22Rv1 (cell line): ENCODE data around the gene ZFYVE28.

Source experiments
- H3K27ac ChIP-seq: fragments of 450-650 bp; 2 replicates; pipeline ENCODE4 v1.5.1; 2017
- ZFX ChIP-seq: fragments of 450-650 bp; IDR thresholded peaks from 2 replicates; pipeline ENCODE4 v1.6.1; 2017; ENCODE audit warnings: antibody characterized with exemption, borderline replicate concordance
- TF ChIP-seq, protein P1 (sequence below): fragments of 450-650 bp; IDR thresholded peaks from 2 replicates; pipeline ENCODE4 v1.5.1; 2017; ENCODE audit warnings: mild to moderate bottlenecking

ZFYVE28 gene

DNA sequence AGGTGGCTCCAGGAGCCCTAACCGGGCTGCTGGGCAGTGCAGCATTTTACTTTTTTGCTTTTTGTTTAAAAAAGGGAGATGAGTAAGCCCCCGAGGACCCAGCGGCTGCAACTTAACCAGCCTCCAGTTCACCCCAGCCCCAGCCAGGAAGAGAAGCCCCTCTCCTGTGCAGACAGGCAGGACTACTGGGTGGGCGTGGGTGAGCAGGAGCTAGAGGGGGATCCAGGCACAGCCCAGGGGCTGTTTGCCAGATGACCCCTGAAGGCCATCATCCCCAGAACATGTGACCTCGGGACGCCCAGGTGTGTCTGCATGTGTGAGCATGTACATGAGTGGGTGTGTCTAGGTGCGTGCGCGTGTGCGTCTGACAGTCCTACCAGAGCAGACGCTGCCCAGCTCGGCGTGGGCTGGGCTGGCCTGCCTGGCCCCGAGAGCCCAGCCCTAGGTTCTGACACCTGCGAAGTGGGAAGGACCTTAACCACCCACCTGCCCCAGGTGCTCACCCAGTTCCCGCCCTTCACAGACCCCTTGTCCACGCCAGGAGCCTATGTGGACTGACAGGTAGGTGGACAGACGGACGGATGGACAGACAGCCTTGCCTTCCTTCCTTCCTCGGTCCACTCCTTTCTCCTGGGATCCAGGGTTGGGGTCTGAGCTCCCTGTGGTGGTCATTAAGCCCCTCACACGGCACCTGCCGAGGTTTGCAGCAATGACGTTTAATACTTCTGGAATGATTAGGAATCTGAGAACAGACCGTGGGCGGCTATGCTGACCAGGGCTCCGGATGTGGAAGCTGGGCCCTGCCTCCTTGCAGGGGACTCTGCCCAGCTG, 168.7 kb downstream of the ZFYVE28 start:
- no peak overlapping the region for H3K27ac ChIP-seq
- no peak for TF ChIP-seq ZFX
- TF ChIP-seq, protein P1, sequence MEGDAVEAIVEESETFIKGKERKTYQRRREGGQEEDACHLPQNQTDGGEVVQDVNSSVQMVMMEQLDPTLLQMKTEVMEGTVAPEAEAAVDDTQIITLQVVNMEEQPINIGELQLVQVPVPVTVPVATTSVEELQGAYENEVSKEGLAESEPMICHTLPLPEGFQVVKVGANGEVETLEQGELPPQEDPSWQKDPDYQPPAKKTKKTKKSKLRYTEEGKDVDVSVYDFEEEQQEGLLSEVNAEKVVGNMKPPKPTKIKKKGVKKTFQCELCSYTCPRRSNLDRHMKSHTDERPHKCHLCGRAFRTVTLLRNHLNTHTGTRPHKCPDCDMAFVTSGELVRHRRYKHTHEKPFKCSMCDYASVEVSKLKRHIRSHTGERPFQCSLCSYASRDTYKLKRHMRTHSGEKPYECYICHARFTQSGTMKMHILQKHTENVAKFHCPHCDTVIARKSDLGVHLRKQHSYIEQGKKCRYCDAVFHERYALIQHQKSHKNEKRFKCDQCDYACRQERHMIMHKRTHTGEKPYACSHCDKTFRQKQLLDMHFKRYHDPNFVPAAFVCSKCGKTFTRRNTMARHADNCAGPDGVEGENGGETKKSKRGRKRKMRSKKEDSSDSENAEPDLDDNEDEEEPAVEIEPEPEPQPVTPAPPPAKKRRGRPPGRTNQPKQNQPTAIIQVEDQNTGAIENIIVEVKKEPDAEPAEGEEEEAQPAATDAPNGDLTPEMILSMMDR = no peak

DNA sequence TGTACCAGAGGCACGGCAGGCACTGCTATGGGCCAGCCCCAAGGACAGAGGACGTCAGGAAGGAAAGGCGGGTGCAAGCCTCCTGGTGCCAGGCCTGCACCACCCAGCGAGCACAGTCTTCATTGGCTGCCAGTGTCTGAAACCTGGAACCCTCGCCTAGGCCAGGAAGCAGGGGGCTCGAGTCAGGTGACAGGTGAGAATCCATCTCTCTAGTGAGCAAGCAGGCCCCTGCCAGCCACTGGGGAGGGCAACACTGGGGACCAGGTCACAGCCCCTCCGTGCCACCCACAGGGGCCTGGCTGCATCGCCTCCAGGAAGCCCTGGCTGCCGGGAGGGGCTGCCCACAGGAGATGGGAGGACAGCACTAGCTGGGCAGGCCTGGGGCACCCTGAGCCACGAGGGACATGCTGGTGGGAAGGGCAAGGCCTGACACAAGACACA, 169.6 kb downstream of the ZFYVE28 start:
- H3K27ac ChIP-seq = no peak overlapping the region
- TF ChIP-seq, protein P1 = no peak
- no peak for TF ChIP-seq ZFX

DNA sequence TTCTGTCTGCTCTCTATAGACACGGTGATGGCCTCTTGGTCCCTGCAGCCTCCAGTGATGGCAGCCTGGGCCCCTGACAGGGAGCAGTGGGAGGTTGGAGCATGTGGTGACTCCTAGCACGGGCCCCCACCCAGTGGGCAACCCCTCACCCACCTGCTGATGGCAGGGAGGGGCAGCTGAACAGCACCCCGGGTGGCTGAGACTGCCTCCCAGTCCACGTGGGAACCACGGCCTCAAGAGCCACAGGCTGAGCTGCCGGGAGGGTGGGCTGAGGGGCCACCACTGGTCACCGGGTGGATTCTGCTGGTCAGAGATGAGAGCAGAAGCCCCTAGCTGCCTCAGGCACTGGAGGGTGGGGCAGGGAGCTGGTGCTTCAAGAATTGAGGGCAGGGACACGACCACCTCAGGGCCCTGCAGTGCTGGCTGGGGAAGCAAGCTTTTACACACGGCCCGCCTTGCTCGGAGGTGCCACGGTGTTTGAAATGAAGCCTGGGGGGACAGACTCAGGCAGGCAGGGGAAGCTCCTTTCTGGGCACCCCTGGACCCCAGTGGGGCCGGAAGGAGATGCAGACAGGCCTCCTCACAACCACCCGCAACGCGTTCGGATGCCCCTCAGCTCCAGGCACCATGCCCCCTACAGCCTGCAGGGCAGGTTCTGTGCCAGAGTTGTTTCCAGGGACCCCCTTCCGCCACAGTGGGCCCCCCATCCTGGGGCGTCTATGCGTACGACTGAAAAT, 170.2 kb downstream of the ZFYVE28 start:
- no peak for TF ChIP-seq ZFX
- TF ChIP-seq, protein P1 = no peak
- H3K27ac ChIP-seq = no peak overlapping the region

DNA sequence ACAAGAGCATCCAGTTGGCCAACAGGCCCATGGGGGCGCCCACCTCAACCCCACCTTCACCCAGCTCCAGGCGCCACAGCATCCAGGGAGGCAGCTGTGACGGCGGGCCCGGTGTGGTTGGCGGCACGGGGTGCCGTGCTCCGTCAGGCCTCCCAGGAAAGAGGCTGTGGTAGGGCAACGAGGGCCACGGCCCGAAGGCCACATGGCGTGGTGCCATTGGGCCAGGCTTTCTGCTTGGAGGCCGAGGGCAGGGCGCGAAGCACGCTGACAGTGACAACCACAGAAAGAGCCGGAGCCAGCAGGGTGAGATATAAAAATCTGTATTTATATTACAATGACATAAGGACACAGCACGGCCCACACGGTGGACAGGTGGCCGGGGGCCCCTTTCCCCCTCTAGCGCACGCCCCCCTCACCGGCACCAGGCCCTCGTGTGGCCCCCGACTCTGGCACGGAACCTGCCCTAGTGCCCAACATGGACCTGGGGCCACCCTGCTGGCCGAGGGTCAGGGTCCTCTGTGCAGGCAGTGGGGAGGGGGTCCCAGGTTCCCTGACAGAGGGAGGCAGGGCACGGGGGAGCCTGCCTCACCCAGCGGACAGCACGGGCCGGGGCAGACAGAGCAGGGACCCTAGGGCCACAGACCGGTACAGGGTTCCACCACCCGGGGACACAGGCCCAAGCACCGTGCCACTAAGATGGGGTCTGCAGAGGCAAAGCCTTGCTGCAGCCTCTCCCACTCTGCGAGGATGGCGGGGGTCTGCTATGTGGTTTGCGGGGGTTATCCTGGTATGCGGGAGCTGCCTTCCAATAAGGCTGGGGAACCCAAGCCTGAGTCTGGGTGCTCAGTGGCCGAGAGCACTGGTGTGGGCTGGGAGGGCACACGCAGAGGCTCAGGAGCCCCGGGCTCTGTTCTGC, 171.1 kb downstream of the ZFYVE28 start:
- H3K27ac ChIP-seq = no peak overlapping the region
- no peak for TF ChIP-seq ZFX
- TF ChIP-seq, protein P1 = no peak

DNA sequence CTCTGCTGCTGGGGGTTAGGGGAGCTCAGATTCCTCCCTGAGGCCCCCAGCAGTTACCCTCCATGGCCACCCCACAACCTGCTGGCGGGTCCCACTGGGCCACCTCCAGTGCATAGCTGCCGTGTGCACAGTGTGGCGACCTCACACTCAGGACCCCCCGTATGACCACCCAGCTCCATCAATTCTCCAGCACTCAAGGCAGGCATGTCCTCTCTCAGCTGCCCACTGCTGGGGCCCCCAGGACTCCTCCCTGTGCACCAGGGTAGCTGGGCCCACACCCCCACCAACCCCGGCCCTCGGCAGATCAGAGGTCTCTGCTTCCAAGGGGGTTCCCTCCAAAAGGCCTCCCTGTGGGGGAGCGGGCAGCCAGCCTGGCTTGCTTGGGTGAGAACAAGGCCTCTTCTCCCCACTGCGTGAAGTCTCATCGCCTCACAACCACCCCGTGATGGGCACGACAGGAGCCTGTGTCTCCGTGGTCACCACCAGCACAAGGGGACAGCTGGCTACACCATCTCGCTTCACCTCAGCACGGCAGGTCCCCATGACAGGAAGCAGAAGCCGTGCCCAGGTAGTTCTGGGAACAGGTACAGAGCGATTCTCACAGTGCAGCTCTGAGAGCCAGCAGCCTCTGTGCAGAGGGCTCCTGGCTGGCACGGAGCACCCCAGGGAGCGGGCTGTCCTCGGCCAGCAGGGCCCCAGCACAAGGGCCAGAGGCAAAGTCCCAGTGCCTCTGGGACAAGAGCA, 171.9 kb downstream of the ZFYVE28 start:
- H3K27ac ChIP-seq = no peak overlapping the region
- no peak for TF ChIP-seq ZFX
- TF ChIP-seq, protein P1 = no peak

DNA sequence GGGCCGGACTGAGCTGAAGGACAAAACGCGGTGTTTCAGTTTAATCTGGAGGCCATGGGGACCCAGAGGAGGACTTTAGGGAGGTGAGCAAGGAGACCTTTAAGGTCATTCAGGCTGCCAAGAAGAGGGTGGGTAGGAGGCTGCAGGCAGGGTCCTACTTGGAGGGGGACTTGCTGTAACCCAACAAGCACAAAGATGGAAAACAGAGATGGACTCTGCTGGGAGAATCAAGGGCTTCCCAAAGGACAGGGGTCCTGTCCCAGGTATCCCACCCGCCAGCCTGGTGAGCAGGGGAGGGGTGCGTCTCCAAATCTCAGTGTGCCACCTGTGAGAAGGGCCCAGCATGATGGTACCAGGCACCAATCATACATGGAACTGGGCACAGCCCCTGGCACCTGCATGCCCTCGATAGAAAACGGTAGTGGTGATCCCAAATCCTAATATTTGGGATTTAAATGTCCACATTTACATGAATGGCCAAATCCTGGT, 172.6 kb downstream of the ZFYVE28 start:
- TF ChIP-seq, protein P1 = no peak
- no peak for TF ChIP-seq ZFX
- H3K27ac ChIP-seq = no peak overlapping the region
